Ishikawa (cell line): ENCODE measurements around the gene PALLD.
A peak's percentile ranks its signal among the peaks of the same experiment; 100 is the strongest.

Experiments
- CEBPB ChIP-seq: IDR thresholded peaks from 2 replicates; pipeline ENCODE4 v1.6.1; 2012
- CREB1 ChIP-seq: IDR thresholded peaks from 2 replicates; pipeline ENCODE4 v1.6.1; 2012; ENCODE audit warnings: low read depth
- EGR1 ChIP-seq: IDR thresholded peaks from 2 replicates; pipeline ENCODE4 v1.6.1; 2012
- EP300 ChIP-seq: IDR thresholded peaks from 2 replicates; pipeline ENCODE4 v1.6.1; 2012; ENCODE audit warnings: borderline replicate concordance
- FOXM1 ChIP-seq: IDR thresholded peaks from 2 replicates; pipeline ENCODE4 v1.6.1; 2012; ENCODE audit warnings: low read depth, borderline replicate concordance
- MAX ChIP-seq: IDR thresholded peaks from 2 replicates; pipeline ENCODE4 v1.6.1; 2012
- NFIC ChIP-seq: IDR thresholded peaks from 2 replicates; pipeline ENCODE4 v1.6.1; 2012
- RAD21 ChIP-seq: IDR thresholded peaks from 2 replicates; pipeline ENCODE4 v1.6.1; 2012; ENCODE audit warnings: low read depth
- REST ChIP-seq: IDR thresholded peaks from 2 replicates; pipeline ENCODE4 v1.6.1; 2012; ENCODE audit warnings: low read depth, mild to moderate bottlenecking
- TAF1 ChIP-seq: IDR thresholded peaks from 2 replicates; pipeline ENCODE4 v1.6.1; 2012; ENCODE audit warnings: low read depth, mild to moderate bottlenecking
- USF1 ChIP-seq: IDR thresholded peaks from 2 replicates; pipeline ENCODE4 v1.6.1; 2012
- YY1 ChIP-seq: IDR thresholded peaks from 2 replicates; pipeline ENCODE4 v1.6.1; 2012; ENCODE audit warnings: low read depth
- ZBTB7A ChIP-seq: IDR thresholded peaks from 2 replicates; pipeline ENCODE4 v1.6.1; 2012; ENCODE audit warnings: low read depth

GRCh38 chr4:168882650-168883233 is 385.9 kb downstream of the PALLD start:
- TF ChIP-seq CEBPB (peak; percentile 91), EGR1 (no peak), EP300 (no peak), TAF1 (no peak), CREB1 (no peak), RAD21 (no peak), YY1 (no peak), MAX (no peak), NFIC (no peak), FOXM1 (no peak), ZBTB7A (no peak), REST (no peak), USF1 (no peak)
